ENCODE results near the gene ACTG1. TPM values are rescaled to one million over a fixed set of nuclear protein-coding genes. Genes with fewer than 3 reads are reported as not detected.
"Not testable (repeated sequence)": the region's sequence is repeated elsewhere in the genome, so short reads cannot be mapped to it uniquely, and the experiment has no call there.

Gene ACTG1
- total RNA-seq, 1 donor from 2014 or later, result 2,441 TPM

- DNase-seq (ENCODE audit: extremely low spot score in 2 of 2), result no peak
- H3K27me3 ChIP-seq, result no peaks in the 10 kb centered on the region
- H3K27ac ChIP-seq, result no peak overlapping the region
- H3K36me3 ChIP-seq, result no peaks in the 10 kb centered on the region
- H3K4me3 ChIP-seq, result no peak overlapping the region
- no peaks in the 10 kb centered on the region for H3K9me3 ChIP-seq
- TF ChIP-seq CTCF (IDR thresholded peaks at IDR 0.05), result no peak
- no peak for TF ChIP-seq POLR2AphosphoS5 (IDR thresholded peaks at IDR 0.05; ENCODE audit: insufficient read depth in 1 of 2, low read depth in 1 of 2)
- TF ChIP-seq POLR2A (IDR thresholded peaks at IDR 0.05), result no peak
- intact Hi-C loops (cut with DNase I), result no loop called here
- peaks cover 19% of the 10 kb centered on the region for H3K4me1 ChIP-seq
Measured at GRCh38 chr17:81533339-81534141, 20.9 kb upstream of the ACTG1 start.

- peaks cover 22% of the 10 kb centered on the region for H3K4me1 ChIP-seq
Measured at GRCh38 chr17:81532490-81533287, 20.1 kb upstream of the ACTG1 start.

GRCh38 chr17:81531998-81532404 lies 19.4 kb upstream of the ACTG1 start:
- H3K9me3 ChIP-seq; DNase-seq (ENCODE audit: extremely low spot score in 2 of 2); H3K36me3 ChIP-seq; H3K4me3 ChIP-seq; intact Hi-C loops (cut with DNase I); H3K27me3 ChIP-seq; H3K27ac ChIP-seq: not testable (repeated sequence)
- peaks cover 18% of the 10 kb centered on the region for H3K4me1 ChIP-seq

More at GRCh38 chr17:81532490-81533287, 20.1 kb upstream of the ACTG1 start:
- Histone ChIP-seq H3K36me3 (no peaks in the 10 kb centered on the region), H3K4me3 (no peak overlapping the region), H3K27me3 (no peaks in the 10 kb centered on the region), H3K27ac (no peak overlapping the region), H3K9me3 (no peaks in the 10 kb centered on the region)
- intact Hi-C loops (cut with DNase I), result no loop called here
- DNase-seq (ENCODE audit: extremely low spot score in 2 of 2), result no peak
- TF ChIP-seq POLR2A (IDR thresholded peaks at IDR 0.05) (no peak), POLR2AphosphoS5 (IDR thresholded peaks at IDR 0.05; ENCODE audit: insufficient read depth in 1 of 2, low read depth in 1 of 2) (no peak), CTCF (IDR thresholded peaks at IDR 0.05) (no peak)

- H3K27me3 ChIP-seq; H3K4me3 ChIP-seq; intact Hi-C loops (cut with DNase I): not testable (repeated sequence)
Measured at GRCh38 chr17:81531013-81531412, 18.4 kb upstream of the ACTG1 start.

GRCh38 chr17:81529437-81529803 lies 16.8 kb upstream of the ACTG1 start:
- Histone ChIP-seq H3K27me3 (no peaks in the 10 kb centered on the region), H3K9me3 (no peaks in the 10 kb centered on the region), H3K4me3 (no peak overlapping the region), H3K27ac (no peak overlapping the region), H3K4me1 (peaks cover 9% of the 10 kb centered on the region), H3K36me3 (no peaks in the 10 kb centered on the region)
- no peak for TF ChIP-seq POLR2A (IDR thresholded peaks at IDR 0.05)
- no peak for TF ChIP-seq POLR2AphosphoS5 (IDR thresholded peaks at IDR 0.05; ENCODE audit: insufficient read depth in 1 of 2, low read depth in 1 of 2)
- no peak for TF ChIP-seq CTCF (IDR thresholded peaks at IDR 0.05)
- intact Hi-C loops (cut with DNase I), result no loop called here
- DNase-seq (ENCODE audit: extremely low spot score in 2 of 2), result no peak

More at GRCh38 chr17:81531013-81531412, 18.4 kb upstream of the ACTG1 start:
- H3K4me1 ChIP-seq; H3K27ac ChIP-seq; DNase-seq (ENCODE audit: extremely low spot score in 2 of 2); H3K36me3 ChIP-seq; H3K9me3 ChIP-seq: not testable (repeated sequence)

All from vagina (tissue), 2 donors.